Hepatocyte (in vitro differentiated cells): ENCODE data around the gene TSHZ1. TPM values are rescaled to one million over a fixed set of nuclear protein-coding genes. Genes with fewer than 3 reads are reported as not detected.
A peak's percentile ranks its signal among the peaks of the same experiment; 100 is the strongest.

Experiments
- DNase-seq: peaks from one replicate; pipeline ENCODE4 v3.0.0-alpha.2; 2016; ENCODE audit warnings: low spot score
- H2AFZ ChIP-seq: fragments of 200-600 bp; sonication (generic); 2 replicates; pipeline ENCODE4 v1.6.0; 2016; ENCODE audit warnings: antibody characterized with exemption, mild to moderate bottlenecking
- H3K27ac ChIP-seq: fragments of 200-600 bp; sonication (generic); 2 replicates; pipeline ENCODE4 v1.5.1; 2016; ENCODE audit warnings: mild to moderate bottlenecking
- H3K27me3 ChIP-seq: fragments of 200-600 bp; sonication (generic); 2 replicates; pipeline ENCODE4 v1.6.1; 2016
- H3K36me3 ChIP-seq: fragments of 200-600 bp; sonication (generic); replicated peaks from 2 replicates; pipeline ENCODE4 v1.5.1; 2016; ENCODE audit warnings: low read depth; ENCODE audit not compliant: insufficient read depth
- H3K4me1 ChIP-seq: fragments of 200-600 bp; sonication (generic); 2 replicates; pipeline ENCODE4 v1.5.1; 2016; ENCODE audit warnings: mild to moderate bottlenecking, moderate library complexity; ENCODE audit not compliant: insufficient read depth
- H3K4me2 ChIP-seq: fragments of 200-600 bp; sonication (generic); 2 replicates; pipeline ENCODE4 v1.6.0; 2016
- H3K4me3 ChIP-seq: fragments of 200-600 bp; sonication (generic); 2 replicates; pipeline ENCODE4 v1.5.1; 2016; ENCODE audit warnings: mild to moderate bottlenecking
- H3K79me2 ChIP-seq: fragments of 200-600 bp; sonication (generic); 2 replicates; pipeline ENCODE4 v1.6.0; 2017; ENCODE audit warnings: mild to moderate bottlenecking
- H3K9me2 ChIP-seq: fragments of 200-600 bp; sonication (generic); replicated peaks from 2 replicates; pipeline ENCODE4 v1.6.0; 2017; ENCODE audit warnings: mild to moderate bottlenecking; ENCODE audit not compliant: insufficient read depth
- H3K9me3 ChIP-seq: fragments of 200-600 bp; sonication (generic); 2 replicates; pipeline ENCODE4 v1.5.1; 2016; ENCODE audit warnings: low read depth, mild to moderate bottlenecking
- H4K20me1 ChIP-seq: fragments of 200-600 bp; sonication (generic); 2 replicates; pipeline ENCODE4 v1.6.0; 2016; ENCODE audit warnings: mild to moderate bottlenecking; ENCODE audit not compliant: insufficient read depth, poor library complexity, severe bottlenecking
- EZH2 ChIP-seq: fragments of 200-600 bp; sonication (generic); IDR thresholded peaks from 2 replicates; pipeline ENCODE4 v1.6.1; 2016; ENCODE audit warnings: antibody characterized with exemption, mild to moderate bottlenecking, borderline replicate concordance
- EZH2phosphoT487 ChIP-seq: fragments of 200-600 bp; sonication (generic); IDR thresholded peaks from one replicate; pipeline ENCODE4 v1.6.1; 2018; ENCODE audit warnings: antibody characterized with exemption, mild to moderate bottlenecking, low read depth, moderate library complexity; ENCODE audit not compliant: unreplicated experiment, severe bottlenecking
- WGBS: methylation state at CpG from one replicate; pipeline ENCODE4 v1.1.6; 2016; ENCODE audit warnings: low lambda C conversion rate; ENCODE audit errors: missing lambda C conversion rate; 5-methylcytosine and 5-hydroxymethylcytosine counted together
- polyA plus RNA-seq: library from polyadenylated mRNA; unstranded; fragments of >200 nt; fragmentation: Nextera tagmentation; extraction: Ambion mirVana; gene quantifications from 2 replicates; pipeline ENCODE4 v1.2.1, GENCODE V29; 2016
- total RNA-seq: library from RNA; depleted of rRNA; stranded (reverse); fragments of >200 nt; gene quantifications from 2 replicates; pipeline ENCODE4 v1.2.3, GENCODE V29; 2014
- TF ChIP-seq, protein P1 (sequence below): fragments of 200-600 bp; sonication (generic); IDR thresholded peaks from 2 replicates; pipeline ENCODE4 v1.5.1; 2016; ENCODE audit warnings: antibody characterized with exemption, mild to moderate bottlenecking; ENCODE audit not compliant: poor library complexity

Gene TSHZ1
- total and polyA plus RNA-seq, 2 experiments from 2014 or later: 8.5 to 13.1 TPM

DNA sequence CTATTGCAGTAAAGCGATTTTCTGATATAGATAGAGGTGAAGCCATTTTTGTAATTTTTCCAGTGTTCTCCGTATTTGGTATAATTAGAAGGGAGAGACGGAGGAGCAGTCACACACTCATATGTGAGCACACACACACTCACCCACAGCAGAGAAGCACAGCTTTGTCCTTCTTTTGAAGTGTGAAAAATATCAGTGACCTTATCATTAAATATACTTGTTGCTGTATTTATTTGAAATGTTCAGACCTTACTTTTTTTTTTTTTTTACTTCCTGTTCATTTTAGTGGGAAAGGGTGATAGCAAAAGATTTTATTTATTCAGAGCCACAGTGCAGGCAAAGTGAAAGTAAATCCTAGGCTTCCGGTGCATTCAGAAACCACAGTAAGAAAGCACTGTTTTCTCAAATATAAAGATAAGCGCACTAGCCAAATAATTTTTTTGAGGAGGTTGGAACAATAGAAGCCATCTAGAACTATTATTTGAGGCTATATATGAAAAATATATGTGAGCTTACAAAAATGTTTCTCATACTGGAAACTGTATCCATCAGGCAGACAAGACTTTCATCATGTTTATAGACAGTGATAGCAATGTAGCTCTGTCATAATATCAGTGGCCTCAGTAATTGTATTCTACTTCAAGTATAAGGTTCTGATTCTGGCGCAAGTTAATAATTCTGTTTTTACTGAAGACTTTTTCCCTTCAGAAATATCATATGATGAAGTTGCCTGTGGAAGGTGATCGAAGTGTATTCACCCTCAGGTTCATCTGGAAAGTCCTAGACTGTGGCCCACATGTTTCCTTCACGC lies 37.2 kb downstream of the TSHZ1 start:
- DNase-seq: no peak
- Histone ChIP-seq H3K4me3 (peak overlapping the region; percentile 18), H2AFZ (peak overlapping the region; percentile 1), H3K4me2 (peak overlapping the region; percentile 74), H4K20me1 (no peaks in the 10 kb centered on the region), H3K9me2 (no peaks in the 10 kb centered on the region), H3K79me2 (peaks cover 84% of the 10 kb centered on the region), H3K4me1 (peaks cover 38% of the 10 kb centered on the region), H3K9me3 (no peaks in the 10 kb centered on the region), H3K27me3 (no peaks in the 10 kb centered on the region), H3K36me3 (no peaks in the 10 kb centered on the region), H3K27ac (peak overlapping the region; percentile 86)
- 56% methylated on average over 8 of the region's 8 CpGs for WGBS
- TF ChIP-seq, protein P1, sequence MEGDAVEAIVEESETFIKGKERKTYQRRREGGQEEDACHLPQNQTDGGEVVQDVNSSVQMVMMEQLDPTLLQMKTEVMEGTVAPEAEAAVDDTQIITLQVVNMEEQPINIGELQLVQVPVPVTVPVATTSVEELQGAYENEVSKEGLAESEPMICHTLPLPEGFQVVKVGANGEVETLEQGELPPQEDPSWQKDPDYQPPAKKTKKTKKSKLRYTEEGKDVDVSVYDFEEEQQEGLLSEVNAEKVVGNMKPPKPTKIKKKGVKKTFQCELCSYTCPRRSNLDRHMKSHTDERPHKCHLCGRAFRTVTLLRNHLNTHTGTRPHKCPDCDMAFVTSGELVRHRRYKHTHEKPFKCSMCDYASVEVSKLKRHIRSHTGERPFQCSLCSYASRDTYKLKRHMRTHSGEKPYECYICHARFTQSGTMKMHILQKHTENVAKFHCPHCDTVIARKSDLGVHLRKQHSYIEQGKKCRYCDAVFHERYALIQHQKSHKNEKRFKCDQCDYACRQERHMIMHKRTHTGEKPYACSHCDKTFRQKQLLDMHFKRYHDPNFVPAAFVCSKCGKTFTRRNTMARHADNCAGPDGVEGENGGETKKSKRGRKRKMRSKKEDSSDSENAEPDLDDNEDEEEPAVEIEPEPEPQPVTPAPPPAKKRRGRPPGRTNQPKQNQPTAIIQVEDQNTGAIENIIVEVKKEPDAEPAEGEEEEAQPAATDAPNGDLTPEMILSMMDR: no peak
- TF ChIP-seq EZH2phosphoT487: no peak
- no peak for TF ChIP-seq EZH2

DNA sequence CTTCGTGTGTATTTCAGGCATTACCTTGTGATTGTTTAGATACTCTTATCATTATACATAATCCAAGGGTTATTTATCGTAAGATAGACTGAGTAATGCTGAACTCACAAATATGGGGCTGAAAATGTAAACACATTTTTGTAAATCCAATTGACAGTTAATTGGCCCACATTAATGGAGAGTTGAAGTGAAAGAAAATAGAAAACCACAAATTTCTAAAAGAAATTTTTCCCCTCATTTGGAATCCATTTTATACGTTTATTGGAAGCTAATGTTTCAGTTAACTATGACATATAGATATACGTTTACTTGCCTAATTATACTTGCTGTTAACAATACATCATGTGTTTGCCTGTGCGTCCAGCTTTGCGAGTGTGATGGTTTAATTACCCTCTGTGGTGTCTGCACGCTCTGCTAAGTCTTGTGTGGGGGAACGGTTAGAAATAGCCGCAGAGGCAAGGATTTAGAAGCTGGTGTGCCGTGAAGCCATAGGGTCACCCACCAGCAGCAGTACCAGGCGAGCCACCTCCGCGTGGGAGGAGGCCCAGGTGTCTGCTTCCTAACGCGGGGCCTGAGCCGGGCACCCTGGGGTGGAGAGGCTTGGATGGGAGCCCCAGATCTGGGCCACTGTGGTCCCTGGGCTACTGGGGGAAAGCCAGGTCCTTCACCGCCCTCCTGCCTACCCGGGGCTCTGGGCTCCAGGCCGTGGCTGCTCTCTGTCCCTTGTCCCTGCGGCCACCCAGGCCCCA lies 38.0 kb downstream of the TSHZ1 start:
- Histone ChIP-seq H3K27ac (peak overlapping the region; percentile 86), H3K9me3 (no peaks in the 10 kb centered on the region), H3K36me3 (no peaks in the 10 kb centered on the region), H2AFZ (peak overlapping the region; percentile 1), H4K20me1 (no peaks in the 10 kb centered on the region), H3K27me3 (no peaks in the 10 kb centered on the region), H3K79me2 (peaks cover 84% of the 10 kb centered on the region), H3K4me3 (peak overlapping the region; percentile 18), H3K4me1 (peaks cover 38% of the 10 kb centered on the region), H3K9me2 (no peaks in the 10 kb centered on the region), H3K4me2 (peak overlapping the region; percentile 74)
- DNase-seq: no peak
- 78% methylated on average over 19 of the region's 20 CpGs for WGBS
- TF ChIP-seq, protein P1: no peak
- TF ChIP-seq EZH2phosphoT487 (no peak), EZH2 (no peak)

DNA sequence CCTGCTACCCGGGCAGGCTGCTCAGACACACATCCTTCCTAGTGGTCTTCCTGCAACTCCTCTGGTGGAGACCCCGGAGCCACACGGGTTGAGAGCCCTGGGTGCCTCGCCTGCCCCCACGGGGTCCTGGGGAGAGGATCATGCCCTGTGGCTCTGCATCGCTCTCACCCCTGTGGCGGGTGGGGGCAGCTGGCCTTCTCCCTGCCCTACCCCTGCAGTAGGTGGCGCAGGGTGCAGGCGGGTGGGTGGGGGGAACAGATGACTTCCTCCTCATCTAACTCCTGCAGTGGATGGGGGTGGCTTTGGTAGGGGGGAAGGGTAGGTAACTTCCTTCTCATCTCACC lies 38.5 kb downstream of the TSHZ1 start:
- H4K20me1 ChIP-seq: peaks cover 4% of the 10 kb centered on the region
- WGBS: 98% methylated on average over 8 of the region's 9 CpGs
- DNase-seq: no peak
- H2AFZ ChIP-seq: no peak overlapping the region
- no peaks in the 10 kb centered on the region for H3K36me3 ChIP-seq
- H3K9me3 ChIP-seq: no peaks in the 10 kb centered on the region
- no peaks in the 10 kb centered on the region for H3K9me2 ChIP-seq
- peaks cover 38% of the 10 kb centered on the region for H3K4me1 ChIP-seq
- peaks cover 84% of the 10 kb centered on the region for H3K79me2 ChIP-seq
- no peak for TF ChIP-seq EZH2phosphoT487
- no peaks in the 10 kb centered on the region for H3K27me3 ChIP-seq
- H3K4me3 ChIP-seq: no peak overlapping the region
- H3K4me2 ChIP-seq: peak overlapping the region; percentile 74
- H3K27ac ChIP-seq: peak overlapping the region; percentile 86
